Esophagus mucosa (tissue), 1 donor: ENCODE measurements around the gene ZSCAN9. TPM values are rescaled to one million over a fixed set of nuclear protein-coding genes. Genes with fewer than 3 reads are reported as not detected.
A peak's percentile ranks its signal among the peaks of the same experiment; 100 is the strongest.

ENCODE experiments used
- ATAC-seq: fragments of 200-7000 bp; cut with Tn5 transposase; one replicate; pipeline ENCODE4 v1.9.1; 2020
- total RNA-seq: library from RNA; stranded (reverse); gene quantifications from one replicate; pipeline ENCODE4 v1.2.4, GENCODE V29; 2023
- donor health status: DM: yes; HTN: yes; CAD: no.

Gene ZSCAN9
- 6.4 TPM for total RNA-seq

DNA sequence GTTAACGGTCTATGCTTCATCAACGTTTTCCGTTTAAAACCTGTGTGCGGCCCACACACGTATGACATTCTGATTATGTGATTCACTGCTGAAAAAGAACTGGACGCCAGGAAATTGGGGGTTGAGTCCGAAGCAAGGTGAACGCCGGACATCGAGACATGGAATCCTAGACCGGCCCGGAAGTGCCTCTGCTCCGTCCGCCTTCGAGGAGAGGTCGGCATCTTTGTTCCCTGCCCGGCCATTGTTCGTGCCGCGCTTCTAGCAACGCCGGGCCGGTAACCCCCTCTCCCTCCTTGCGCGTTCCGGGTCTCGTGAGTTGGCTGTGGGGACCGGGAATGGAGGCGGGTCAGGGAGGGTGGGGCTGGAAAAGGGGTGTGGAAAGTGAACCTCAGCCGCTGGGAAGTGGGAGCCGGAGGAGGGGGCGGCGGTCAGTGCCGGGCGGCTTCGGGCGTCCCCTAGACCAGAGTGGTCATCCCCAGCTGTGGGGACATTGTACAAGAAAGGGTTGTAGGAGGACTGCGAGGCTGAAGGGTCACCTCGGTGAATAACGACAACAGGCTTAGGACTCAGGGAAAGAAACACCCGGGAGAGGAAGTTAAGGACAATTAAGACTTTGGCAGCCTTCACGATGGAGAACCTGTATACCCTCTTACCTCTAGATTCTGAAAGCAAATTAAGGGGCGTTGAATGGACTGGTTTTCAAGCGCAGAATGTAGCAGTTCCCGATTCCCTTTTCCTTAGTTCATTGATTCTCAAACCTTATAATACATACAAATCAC, at the start of gene ZSCAN9:
ZSCAN9 (plus strand) TSS at position 220 of the 779 bp plus-strand sequence. CDS start 1,810 bp downstream, outside the sequence.
- peak; percentile 87 for ATAC-seq

DNA sequence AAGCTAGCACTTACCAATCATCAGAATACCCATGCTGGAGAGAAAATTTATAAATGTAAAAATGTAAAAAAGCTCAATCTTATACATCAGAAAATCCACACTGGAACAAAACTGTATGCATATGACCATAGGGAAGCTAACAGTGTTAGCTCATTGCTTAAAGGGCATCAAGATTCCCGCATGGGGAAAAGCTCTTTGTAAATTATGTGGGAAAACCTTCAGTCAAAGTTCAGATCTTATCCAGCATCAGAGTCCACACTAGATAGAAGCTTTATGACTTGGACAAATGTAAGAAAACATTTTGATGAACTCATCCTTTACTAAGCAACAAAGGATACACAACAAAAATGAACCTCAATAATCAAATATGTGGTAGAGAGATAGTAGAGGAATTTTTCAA, 48.7 kb upstream of the ZSCAN9 start:
- no peak for ATAC-seq

DNA sequence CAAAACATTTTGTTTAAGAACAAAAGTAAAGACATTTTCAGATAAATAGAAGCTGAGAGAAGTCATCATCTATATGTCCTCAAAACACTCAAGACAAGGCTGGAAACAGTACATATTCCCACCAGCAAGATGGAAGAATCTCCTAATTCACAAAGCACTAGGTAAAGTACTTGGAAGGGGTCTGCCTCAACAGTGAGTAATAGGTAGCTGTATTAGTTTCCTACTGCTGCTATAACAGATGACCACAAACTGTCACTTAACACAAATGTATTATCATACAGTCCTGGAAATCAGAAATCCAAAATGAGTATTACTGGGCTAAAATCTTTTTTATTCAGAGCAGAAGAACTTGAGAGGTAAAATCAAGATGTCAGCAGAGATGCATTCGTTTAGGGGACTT, 42.8 kb upstream of the ZSCAN9 start:
- ATAC-seq: no peak

DNA sequence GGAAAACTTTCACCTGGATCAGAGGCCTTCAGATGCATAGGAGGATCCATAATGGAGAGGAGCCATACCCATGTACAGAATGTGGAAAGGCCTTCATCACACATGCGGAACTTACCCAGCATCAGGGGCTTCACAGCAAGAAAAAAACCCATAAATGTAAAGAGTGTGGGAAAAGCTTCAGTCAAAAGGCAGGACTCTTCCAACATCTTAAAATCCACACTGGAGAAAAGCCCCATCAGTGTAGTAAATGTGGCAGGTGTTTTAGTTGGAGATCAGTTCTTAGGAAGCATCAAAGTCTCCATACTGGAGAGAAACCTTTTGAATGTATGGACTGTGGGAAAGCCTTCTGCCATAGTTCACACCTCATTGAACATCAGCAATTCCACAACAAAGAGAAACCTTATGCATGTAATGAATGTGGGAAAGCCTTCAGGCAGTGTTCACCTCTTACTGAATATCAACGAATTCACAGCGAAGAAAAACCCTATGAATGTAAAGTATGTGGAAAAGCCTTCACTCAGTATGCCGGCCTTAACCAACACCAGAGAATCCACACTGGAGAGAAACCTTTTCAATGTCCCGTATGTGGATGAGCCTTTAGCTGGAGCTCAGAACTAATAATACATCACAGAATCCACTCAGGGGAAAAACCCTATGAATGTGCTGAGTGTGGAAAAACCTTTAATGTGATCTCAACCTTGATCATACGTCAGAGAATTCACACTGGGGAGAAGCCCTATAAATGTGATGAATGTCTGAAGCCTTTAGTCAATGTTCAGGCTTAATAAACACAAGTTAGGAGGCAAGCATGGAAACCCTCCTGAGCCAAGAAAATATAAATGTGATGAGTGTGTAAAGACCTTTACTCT, 36.7 kb upstream of the ZSCAN9 start:
- no peak for ATAC-seq

DNA sequence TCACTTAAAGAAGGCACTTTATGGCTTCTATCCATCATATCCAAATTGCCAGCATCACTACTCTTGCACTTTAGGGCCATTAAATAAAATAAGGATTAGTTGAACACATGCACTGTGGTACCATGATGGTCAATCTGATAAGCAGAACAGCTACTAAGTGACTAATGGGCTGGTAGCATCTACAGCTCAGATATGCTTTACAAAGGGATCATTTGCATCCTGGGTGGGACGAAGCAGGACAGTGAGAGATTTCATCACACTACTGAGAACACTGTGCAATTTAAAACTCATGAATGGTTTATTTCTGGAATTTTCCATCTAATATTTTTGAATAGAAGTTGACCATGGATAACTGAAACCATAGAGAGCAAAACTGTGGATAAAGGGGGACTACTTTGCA, 25.1 kb upstream of the ZSCAN9 start:
- no peak for ATAC-seq

DNA sequence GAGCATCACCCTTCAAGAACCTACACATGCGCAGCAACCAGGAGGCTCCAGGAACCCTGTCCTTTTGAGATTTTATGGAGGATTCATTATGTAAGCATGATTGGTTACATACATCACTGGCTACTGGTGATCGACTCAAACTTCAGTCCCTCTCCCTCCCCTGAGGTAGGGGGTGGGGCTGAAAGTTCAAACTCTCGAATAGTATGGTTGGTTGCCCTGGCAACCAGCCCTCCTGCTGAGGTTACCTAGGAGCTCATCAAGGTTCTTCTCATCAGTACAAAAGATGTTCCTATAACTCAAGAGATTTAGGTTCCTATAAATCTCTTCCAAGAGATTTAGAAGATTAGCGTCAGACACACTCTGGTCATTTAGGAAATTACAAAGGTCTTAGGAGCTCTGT, 21.9 kb upstream of the ZSCAN9 start:
- ATAC-seq: no peak

DNA sequence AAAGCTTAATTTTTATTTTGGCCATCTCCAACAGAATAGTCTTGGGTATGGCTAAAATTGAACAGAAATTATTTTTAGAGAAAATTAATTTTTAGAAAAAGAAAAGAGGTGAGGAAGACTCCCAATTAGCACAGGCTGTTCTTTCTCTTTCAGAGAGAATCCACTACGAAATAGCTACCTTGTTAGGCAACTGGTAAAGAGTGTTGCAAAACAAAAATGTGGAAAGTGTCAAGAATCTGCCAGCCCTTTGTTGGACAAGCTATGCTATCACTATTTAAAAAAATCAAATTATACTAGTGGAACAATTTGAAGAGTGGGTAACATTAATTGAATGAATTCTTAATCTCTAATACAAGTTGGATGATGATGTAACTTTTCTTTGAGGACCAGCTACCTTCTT, 19.2 kb upstream of the ZSCAN9 start:
- ATAC-seq: no peak

DNA sequence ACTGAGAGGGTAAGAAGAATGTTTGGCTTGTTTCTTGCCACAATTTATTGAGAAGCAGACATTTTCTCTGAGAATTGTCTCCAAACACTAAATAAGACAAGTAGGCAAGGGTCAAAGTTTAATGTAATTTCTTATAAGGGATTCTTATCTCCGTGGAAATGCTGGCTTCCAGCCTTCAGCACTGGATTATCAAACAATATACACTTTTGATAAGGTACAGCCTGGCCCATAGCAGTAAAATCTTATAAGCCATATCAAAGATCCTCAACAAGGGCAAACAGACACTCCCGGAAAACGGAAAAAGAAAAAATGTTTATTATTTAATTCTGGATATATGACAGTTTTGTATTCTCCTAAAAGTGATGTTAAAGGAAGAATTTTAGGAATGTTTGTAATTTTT, 18.5 kb upstream of the ZSCAN9 start:
- ATAC-seq: no peak

DNA sequence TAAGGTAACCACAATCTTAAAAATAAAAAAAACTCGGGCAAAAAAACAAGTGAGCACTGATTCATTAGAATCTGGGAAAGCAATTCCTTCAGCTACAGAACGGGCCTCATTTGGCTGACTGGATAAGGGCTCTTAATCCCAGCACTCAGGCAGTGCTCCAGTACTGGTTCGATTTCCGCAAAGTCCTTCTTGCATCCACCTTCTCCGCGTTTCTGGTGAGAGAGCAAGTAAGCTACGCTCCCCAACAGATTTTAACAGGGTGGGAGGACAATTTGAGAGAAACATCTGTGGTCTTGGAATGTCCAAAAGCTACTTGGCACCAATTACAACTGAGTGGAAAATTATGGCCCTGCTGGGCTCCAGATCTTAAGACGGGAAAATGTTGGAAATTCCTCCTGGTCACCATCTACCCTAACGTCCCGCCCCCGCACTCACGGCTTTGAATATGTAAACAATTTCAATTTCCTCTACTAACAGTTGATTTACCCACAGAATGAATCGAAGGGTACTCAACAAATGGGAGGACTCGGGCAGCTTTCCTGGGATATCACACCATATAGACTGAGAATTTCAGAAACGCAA, 18.1 kb upstream of the ZSCAN9 start:
- ATAC-seq: no peak

DNA sequence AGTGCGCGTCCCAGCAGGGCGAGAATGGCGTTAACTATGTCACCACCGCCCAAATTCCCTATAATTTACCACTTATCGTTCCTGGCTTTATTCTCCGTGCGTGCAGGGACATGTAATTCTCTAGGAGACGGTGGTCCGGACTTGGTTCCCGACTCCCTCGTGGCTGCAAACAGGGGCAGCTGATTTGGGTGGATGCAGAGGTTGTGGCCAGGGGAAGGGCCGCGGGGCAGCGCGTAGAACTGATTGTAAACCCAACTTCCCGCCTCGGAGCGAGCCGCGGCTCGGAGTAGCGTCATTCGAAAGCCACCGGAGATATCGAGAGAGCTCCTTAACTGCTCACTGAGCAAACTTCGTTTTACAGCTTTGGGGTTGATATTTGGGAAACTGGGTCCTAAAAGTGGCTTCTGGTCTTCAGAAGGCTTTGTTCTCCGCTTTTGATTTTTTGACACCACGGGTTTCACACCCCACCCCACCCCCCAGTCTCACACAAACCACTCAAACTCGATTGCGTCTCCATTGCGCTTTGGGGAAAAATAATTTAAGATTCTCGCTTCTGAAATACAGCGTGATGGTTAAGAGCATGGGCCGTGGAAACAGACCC, 17.5 kb upstream of the ZSCAN9 start:
- no peak for ATAC-seq

DNA sequence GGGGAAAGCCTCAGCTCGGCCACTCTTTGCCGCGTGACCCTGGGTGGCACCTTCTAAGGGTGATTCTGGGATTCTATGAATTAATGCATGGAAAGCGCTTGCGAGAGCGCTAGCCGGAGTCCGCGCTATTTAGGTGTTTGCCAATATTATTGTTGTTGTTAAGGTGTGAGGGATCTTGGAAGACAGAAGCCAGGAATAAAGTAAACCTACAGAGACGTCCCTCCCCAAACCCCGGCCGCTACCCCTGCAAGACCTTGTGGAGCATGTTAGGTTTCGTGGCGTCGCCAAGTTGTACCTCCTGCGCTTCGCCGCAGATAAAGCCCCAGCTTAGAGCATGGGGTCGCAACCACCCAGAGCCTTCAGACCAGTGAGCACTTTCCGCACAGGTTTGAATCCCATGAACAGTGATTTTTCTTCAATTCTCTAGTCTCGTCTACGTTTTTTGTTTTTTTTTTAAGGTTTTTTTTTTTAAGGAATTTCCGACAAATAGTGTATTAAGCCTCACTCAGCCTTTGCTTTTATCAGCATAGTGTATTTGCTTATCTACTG, 16.9 kb upstream of the ZSCAN9 start:
- no peak for ATAC-seq

DNA sequence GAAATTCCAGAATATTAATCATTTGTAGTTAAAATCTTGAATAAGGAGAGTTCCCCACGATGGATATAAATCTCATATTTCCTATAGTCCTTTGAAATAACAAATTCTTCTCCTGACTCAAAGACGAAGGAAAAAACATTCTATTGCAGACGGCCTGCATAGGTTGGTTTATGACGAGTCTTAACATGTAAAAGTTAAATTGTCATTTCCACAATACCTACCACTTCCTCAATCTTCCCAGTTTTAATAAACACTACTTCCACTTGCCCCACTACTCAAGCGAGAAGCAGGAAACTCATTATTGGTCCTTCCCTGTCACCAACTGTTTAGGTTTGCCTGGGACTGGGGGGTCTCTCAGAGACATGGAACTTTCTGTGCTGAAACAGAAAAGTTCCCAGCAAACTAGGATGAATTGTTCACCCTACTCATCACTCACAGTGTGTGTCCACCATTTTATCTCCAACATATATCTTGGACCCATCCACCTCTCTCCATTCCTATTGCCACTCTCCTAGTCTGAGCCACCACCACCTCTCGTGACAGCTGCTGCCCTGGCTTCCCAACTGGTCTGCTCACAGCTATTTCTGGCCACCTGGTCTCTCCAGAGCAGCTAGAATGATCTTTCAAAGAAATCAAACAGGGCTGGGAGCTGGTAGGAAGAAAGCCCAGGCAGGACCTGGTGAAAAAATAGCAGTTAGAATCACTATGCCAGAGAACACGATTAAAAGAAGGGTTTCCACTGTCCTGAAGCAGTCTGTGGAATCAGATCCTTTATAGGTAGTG, 15.1 kb upstream of the ZSCAN9 start:
- no peak for ATAC-seq

DNA sequence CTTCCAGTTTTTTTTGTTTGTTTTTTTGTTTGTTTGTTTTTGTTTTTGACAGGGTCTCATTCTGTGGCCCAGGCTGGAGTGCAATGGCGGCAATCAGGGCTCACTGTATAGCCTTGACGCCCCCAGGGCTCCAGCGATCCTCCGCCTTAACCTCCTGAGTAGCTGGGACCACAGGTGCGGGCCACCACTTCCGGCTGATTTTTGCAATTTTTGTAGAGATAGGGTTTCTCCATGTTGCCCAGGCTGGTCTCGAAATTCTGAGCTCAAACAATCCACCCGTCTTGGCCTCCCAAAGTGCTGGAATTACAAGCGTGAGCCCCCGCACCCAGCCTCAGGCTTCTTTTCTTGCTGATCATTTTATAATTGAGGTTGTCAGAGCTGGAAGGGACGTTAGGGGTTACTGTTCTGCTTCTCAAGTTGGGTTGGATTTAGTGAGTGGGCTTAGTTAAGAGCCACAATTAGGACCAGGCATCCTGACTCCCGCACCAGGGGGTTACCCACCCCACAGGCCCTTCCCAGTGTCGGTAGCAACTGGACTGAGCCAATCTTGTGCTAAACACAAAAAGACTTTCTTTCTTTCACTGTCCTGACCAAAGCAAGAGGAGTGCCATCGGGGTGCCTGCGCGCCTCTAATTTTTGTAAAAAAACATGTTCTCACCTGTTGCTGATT, 13.1 kb upstream of the ZSCAN9 start:
- ATAC-seq: no peak

DNA sequence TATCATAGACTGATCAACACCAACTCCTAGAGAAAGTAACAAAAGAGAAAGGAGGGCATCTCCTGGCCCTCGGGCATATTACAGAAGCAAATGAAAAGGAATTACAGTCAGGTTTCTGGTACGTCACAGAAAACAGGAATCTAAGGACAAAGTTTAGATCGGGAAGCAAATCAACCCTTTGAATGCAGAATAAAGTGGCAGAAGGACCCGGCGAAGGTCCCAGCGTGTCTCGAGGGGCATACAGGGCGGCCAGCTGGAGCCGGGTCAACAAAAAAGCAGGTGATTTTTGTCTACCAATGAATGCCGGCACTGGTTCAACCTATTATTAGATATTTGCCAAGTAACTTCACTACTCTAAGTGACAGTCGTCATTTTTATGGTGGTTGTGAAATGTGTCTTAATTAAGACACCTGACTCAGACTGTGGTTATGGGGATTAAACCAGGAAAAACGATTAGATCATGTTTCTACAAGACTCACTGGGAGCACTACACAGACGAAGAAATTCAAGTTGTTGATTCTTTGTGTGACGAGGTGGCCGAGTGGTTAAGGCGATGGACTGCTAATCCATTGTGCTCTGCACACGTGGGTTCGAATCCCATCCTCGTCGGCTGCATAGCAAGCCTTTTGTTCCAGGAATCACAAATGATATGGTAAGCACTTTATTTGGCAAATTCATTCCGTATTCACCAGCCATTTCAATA, 12.4 kb upstream of the ZSCAN9 start:
- ATAC-seq: peak; percentile 98

DNA sequence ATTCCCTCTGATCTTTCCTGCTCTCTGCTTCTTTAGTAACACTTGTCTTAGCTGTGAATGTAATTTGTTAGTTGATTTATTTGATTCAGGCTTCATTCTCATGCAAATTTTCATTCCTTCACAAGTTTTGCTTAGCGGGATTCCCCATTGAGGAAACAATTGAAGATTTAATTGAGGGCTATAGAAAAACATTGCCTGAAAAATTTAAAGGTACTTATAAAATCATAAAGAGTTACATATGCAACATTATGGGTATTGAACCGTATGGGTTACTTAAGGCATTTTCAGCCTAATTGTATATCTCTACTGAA, 11.9 kb upstream of the ZSCAN9 start:
- ATAC-seq: no peak

DNA sequence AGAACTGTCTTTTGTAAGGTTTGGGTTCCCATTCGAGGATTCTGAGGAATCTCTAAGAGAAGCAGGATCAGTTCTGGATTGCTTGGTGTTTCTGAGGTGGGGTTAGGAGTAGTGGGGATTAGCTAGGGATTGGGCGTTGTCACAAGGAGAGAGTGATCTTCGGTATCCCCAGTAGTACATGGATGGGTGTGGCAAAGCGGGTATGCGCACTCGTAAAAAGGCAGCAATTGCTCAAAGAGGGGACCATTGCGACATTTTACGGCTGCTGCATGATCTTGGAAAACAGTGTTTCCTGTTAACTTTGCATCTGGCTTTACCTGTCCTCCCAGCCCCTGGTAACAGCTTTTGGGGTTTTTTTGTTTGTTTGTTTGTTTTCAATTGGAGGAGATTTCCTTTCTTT, 9.7 kb upstream of the ZSCAN9 start:
- no peak for ATAC-seq

DNA sequence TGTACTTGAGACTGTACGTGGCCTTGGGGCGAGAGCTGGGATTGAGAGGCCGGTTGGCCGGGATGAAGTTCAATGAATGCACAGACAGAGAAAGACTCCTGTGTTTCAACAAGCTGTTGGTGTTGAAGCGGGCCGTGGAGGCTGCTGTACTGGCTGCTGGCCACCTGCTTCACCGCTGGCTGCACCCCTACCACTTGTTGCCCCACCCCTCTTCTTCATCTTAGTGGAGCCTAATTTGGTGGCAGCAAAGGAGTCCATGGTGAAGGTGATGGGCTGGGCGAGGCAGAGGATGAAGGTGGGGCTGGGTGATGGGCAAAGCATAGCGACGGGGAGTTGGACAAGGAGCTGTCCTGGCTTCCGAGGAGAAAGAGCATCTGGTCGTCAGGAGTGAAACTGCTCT, 7.2 kb upstream of the ZSCAN9 start:
- no peak for ATAC-seq

DNA sequence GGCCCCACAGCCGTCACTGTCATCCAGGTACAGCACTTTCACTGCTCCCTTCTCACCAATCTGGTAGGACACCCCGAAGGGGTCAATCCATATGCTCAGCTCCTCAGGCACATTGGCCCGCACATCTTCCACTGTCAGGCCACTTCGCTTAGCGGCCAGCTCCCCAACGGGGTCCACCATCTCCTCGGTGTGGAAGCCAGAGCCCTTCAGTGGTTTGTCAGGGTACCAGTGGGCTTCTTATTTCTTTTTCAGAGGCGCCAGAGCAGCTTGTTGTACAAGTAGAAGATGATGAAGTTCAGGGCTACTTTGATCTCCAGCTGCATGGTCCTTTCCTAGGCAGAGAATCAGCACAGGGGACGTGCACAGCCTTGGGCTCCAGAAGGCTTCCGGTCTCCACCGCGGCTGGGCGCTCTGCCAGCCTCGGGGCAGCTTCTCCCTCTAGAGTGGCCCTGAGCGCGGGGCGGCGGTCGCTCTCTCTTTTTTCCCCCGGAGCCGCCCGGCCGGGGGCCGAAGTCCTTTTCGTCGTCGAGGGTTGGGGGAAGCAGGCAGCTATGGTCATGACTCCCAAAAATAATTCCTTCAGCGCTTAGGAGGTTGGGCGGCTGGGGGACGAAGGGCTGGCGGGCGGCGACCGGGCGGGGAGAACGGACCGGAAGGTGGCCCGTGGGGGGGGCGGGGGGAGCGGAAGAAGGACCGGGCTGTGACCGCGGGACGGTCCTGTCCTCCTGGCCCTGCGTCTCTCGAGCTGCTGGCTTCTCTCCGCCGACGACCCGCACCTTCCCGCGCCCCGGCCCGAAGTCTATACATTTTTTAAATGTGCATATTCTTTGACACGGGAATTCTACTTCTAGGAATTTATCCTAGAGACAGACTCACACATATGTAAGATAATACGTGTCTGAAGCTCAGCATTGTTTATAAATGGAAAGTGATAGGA, 6.5 kb upstream of the ZSCAN9 start:
- ATAC-seq: peak; percentile 68

DNA sequence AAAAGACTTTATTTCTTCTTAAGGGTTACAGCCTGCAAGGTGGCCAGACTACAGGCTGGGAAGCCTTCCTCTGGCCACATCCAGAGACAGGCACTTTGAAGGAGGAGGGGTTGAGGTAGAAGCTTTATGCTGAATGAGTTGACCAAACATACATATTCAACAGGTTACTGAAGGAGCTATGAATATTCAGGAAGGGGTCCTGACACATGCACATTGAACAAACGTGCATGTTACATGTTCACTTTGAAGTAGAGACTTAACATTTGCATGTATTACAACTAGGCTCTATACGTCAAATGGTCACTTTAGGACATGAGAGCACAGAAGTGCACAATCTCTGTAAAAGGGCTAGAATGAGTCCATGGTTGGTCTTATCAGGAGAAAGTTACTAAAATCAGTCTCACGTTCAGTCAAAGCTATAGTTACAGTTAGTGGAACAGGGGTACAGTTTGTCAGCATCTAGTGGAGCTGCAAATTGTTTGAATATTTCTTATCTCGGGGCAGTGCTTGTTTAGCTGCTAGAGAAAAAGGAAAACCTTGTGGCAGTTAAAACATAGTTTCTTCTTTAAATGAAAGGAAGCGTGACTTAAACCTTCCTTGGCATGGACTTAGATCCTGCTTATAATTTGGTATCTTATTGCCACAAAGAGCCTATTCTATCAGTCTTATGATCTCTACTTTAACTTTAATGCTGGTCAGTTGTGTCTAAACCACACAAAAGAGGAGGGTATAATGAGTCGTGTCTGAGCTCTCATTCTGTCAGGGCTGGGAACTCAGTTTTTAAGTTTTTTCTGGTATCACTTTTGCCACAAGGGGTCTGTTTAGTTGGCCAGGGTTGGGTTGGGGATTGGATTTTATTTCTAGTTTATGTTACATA, 4.6 kb upstream of the ZSCAN9 start:
- ATAC-seq: no peak
